G401.6 (cell line): Measurements from ENCODE around the gene CSN1S1.

Experiments used
- FAIRE-seq: peaks from 2 replicates; lab custom pipeline; 2012; peaks lifted over from hg19 to GRCh38; lab: Jason Lieb, UNC

CSN1S1 gene

DNA sequence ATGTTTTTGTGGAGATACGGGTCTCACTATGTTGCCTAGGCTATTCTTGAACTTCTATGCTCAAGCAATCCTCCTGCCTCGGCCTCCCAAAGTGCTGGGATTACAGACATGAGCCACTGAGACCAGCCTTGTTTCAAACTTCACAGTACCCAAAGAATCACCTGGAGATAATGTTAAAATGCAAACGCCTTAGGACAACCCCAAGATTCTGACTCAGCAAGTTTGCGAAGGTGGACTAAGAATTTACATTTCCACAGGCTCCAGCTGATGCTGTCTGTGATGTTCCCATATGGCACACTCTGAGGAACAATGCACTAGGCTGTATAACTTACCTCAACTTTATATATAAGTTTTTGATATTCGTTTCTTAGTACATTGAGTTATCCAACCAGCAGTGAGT is 63.9 kb downstream of the CSN1S1 start:
- no peak for FAIRE-seq

DNA sequence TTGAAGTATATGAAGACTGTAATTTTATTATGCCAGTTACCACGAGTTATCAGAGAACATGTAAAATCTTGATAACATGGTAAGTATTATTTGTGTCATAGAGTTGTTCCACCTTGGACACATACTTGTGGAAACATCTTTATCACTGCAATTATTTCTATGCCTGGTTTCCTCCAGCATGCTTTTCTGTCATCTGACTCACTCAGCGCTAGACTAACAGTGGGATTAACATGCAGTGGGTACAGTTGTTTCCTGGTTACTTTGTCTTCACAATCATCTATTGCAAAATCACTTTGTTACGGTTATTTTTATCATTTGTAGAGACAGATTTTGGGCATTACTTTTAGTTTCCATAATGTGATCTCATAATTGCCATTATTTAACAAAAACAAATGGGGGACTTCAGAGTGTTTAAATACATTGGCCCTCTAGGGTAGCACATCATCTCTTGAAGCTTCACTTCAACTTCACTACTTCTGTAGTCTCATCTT is 64.7 kb downstream of the CSN1S1 start, which contains the start of gene STATH:
Gene STATH, plus strand, starts transcription at position 441 of the 491 bp plus-strand sequence. CDS start 2,472 bp downstream, outside the sequence.
- no peak for FAIRE-seq
